ENCODE measurements around the gene RUNDC1.

RUNDC1 gene

GRCh38 chr17:43027091-43028032 lies 47.0 kb downstream of the RUNDC1 start:
- H3K4me1 ChIP-seq (ENCODE audit: control insufficient read depth, insufficient read depth, low read length), result peaks cover 16% of the 10 kb centered on the region
- no CpG with 5 or more reads among the region's 9 CpGs for WGBS (ENCODE audit: insufficient coverage, insufficient read length)

GRCh38 chr17:43028221-43028861 lies 48.0 kb downstream of the RUNDC1 start:
- Histone ChIP-seq H3K27me3 (ENCODE audit: control insufficient read depth, insufficient read depth, low read length) (no peaks in the 10 kb centered on the region), H3K9me3 (ENCODE audit: control insufficient read depth, insufficient read depth, low read length) (no peaks in the 10 kb centered on the region), H3K36me3 (ENCODE audit: control insufficient read depth, insufficient read depth, low read length) (no peaks in the 10 kb centered on the region), H3K4me1 (ENCODE audit: control insufficient read depth, insufficient read depth, low read length) (peaks cover 18% of the 10 kb centered on the region), H3K27ac (ENCODE audit: low read length) (no peak overlapping the region), H3K4me3 (ENCODE audit: low read length) (no peak overlapping the region)
- no peak for DNase-seq (ENCODE audit: low read depth, low spot score)
- WGBS (ENCODE audit: insufficient coverage, insufficient read length), result no CpG with 5 or more reads among the region's 17 CpGs

More at GRCh38 chr17:43027091-43028032, 47.0 kb downstream of the RUNDC1 start:
- Histone ChIP-seq H3K4me3 (ENCODE audit: low read length) (no peak overlapping the region), H3K9me3 (ENCODE audit: control insufficient read depth, insufficient read depth, low read length) (no peaks in the 10 kb centered on the region), H3K36me3 (ENCODE audit: control insufficient read depth, insufficient read depth, low read length) (no peaks in the 10 kb centered on the region), H3K27me3 (ENCODE audit: control insufficient read depth, insufficient read depth, low read length) (no peaks in the 10 kb centered on the region), H3K27ac (ENCODE audit: low read length) (no peak overlapping the region)
- DNase-seq (ENCODE audit: low read depth, low spot score), result no peak

GRCh38 chr17:43030137-43030767 lies 49.9 kb downstream of the RUNDC1 start:
- WGBS (ENCODE audit: insufficient coverage, insufficient read length), result no CpG with 5 or more reads among the region's 6 CpGs
- H3K9me3 ChIP-seq (ENCODE audit: control insufficient read depth, insufficient read depth, low read length), result no peaks in the 10 kb centered on the region
- DNase-seq (ENCODE audit: low read depth, low spot score), result no peak
- H3K27me3 ChIP-seq (ENCODE audit: control insufficient read depth, insufficient read depth, low read length), result no peaks in the 10 kb centered on the region
- no peaks in the 10 kb centered on the region for H3K36me3 ChIP-seq (ENCODE audit: control insufficient read depth, insufficient read depth, low read length)
- no peak overlapping the region for H3K27ac ChIP-seq (ENCODE audit: low read length)
- peaks cover 23% of the 10 kb centered on the region for H3K4me1 ChIP-seq (ENCODE audit: control insufficient read depth, insufficient read depth, low read length)
- H3K4me3 ChIP-seq (ENCODE audit: low read length), result no peak overlapping the region

- Histone ChIP-seq H3K9me3 (ENCODE audit: control insufficient read depth, insufficient read depth, low read length) (no peaks in the 10 kb centered on the region), H3K27me3 (ENCODE audit: control insufficient read depth, insufficient read depth, low read length) (no peaks in the 10 kb centered on the region), H3K27ac (ENCODE audit: low read length) (no peak overlapping the region), H3K4me3 (ENCODE audit: low read length) (no peak overlapping the region), H3K36me3 (ENCODE audit: control insufficient read depth, insufficient read depth, low read length) (no peaks in the 10 kb centered on the region), H3K4me1 (ENCODE audit: control insufficient read depth, insufficient read depth, low read length) (peaks cover 20% of the 10 kb centered on the region)
- no peak for DNase-seq (ENCODE audit: low read depth, low spot score)
- WGBS (ENCODE audit: insufficient coverage, insufficient read length), result no CpG with 5 or more reads among the region's 3 CpGs
Observed at GRCh38 chr17:43031666-43032065, 51.3 kb downstream of the RUNDC1 start.

GRCh38 chr17:43033948-43034881 lies 53.9 kb downstream of the RUNDC1 start:
- Histone ChIP-seq H3K27me3 (ENCODE audit: control insufficient read depth, insufficient read depth, low read length) (no peaks in the 10 kb centered on the region), H3K9me3 (ENCODE audit: control insufficient read depth, insufficient read depth, low read length) (no peaks in the 10 kb centered on the region), H3K4me3 (ENCODE audit: low read length) (no peak overlapping the region), H3K36me3 (ENCODE audit: control insufficient read depth, insufficient read depth, low read length) (no peaks in the 10 kb centered on the region), H3K27ac (ENCODE audit: low read length) (no peak overlapping the region), H3K4me1 (ENCODE audit: control insufficient read depth, insufficient read depth, low read length) (peaks cover 7% of the 10 kb centered on the region; the same call in 1 of the 2 replicates)
- no peak for DNase-seq (ENCODE audit: low read depth, low spot score)
- no CpG with 5 or more reads among the region's 12 CpGs for WGBS (ENCODE audit: insufficient coverage, insufficient read length)

- H3K4me1 ChIP-seq (ENCODE audit: control insufficient read depth, insufficient read depth, low read length), result peaks cover 7% of the 10 kb centered on the region; the same call in 1 of the 2 replicates
- no peak overlapping the region for H3K27ac ChIP-seq (ENCODE audit: low read length)
- H3K27me3 ChIP-seq (ENCODE audit: control insufficient read depth, insufficient read depth, low read length), result no peaks in the 10 kb centered on the region
- DNase-seq (ENCODE audit: low read depth, low spot score), result no peak
- no CpG with 5 or more reads among the region's 3 CpGs for WGBS (ENCODE audit: insufficient coverage, insufficient read length)
- no peaks in the 10 kb centered on the region for H3K9me3 ChIP-seq (ENCODE audit: control insufficient read depth, insufficient read depth, low read length)
- no peaks in the 10 kb centered on the region for H3K36me3 ChIP-seq (ENCODE audit: control insufficient read depth, insufficient read depth, low read length)
- no peak overlapping the region for H3K4me3 ChIP-seq (ENCODE audit: low read length)
Observed at GRCh38 chr17:43034894-43035293, 54.5 kb downstream of the RUNDC1 start.

GRCh38 chr17:43039646-43040045 lies 59.3 kb downstream of the RUNDC1 start:
- H3K36me3 ChIP-seq (ENCODE audit: control insufficient read depth, insufficient read depth, low read length), result no peaks in the 10 kb centered on the region

GRCh38 chr17:43040655-43041054 lies 60.3 kb downstream of the RUNDC1 start:
- H3K27ac ChIP-seq (ENCODE audit: low read length), result peak overlapping the region; percentile 46
- no peak for DNase-seq (ENCODE audit: low read depth, low spot score)
- WGBS (ENCODE audit: insufficient coverage, insufficient read length), result no CpG with 5 or more reads among the region's 2 CpGs

More at GRCh38 chr17:43039646-43040045, 59.3 kb downstream of the RUNDC1 start:
- Histone ChIP-seq H3K9me3 (ENCODE audit: control insufficient read depth, insufficient read depth, low read length) (no peaks in the 10 kb centered on the region), H3K4me1 (ENCODE audit: control insufficient read depth, insufficient read depth, low read length) (peaks cover 1% of the 10 kb centered on the region; the same call in 1 of the 2 replicates), H3K4me3 (ENCODE audit: low read length) (no peak overlapping the region), H3K27me3 (ENCODE audit: control insufficient read depth, insufficient read depth, low read length) (no peaks in the 10 kb centered on the region), H3K27ac (ENCODE audit: low read length) (no peak overlapping the region)
- WGBS (ENCODE audit: insufficient coverage, insufficient read length), result no CpG with 5 or more reads among the region's 2 CpGs
- DNase-seq (ENCODE audit: low read depth, low spot score), result no peak

GRCh38 chr17:43042025-43042628 lies 61.8 kb downstream of the RUNDC1 start:
- DNase-seq (ENCODE audit: low read depth, low spot score), result no peak
- Histone ChIP-seq H3K27me3 (ENCODE audit: control insufficient read depth, insufficient read depth, low read length) (no peaks in the 10 kb centered on the region), H3K4me3 (ENCODE audit: low read length) (no peak overlapping the region), H3K4me1 (ENCODE audit: control insufficient read depth, insufficient read depth, low read length) (peaks cover 1% of the 10 kb centered on the region; the same call in 1 of the 2 replicates), H3K27ac (ENCODE audit: low read length) (peak overlapping the region; percentile 61), H3K36me3 (ENCODE audit: control insufficient read depth, insufficient read depth, low read length) (no peaks in the 10 kb centered on the region), H3K9me3 (ENCODE audit: control insufficient read depth, insufficient read depth, low read length) (no peaks in the 10 kb centered on the region)
- WGBS (ENCODE audit: insufficient coverage, insufficient read length), result no CpG with 5 or more reads among the region's 5 CpGs

More at GRCh38 chr17:43040655-43041054, 60.3 kb downstream of the RUNDC1 start:
- H3K27me3 ChIP-seq (ENCODE audit: control insufficient read depth, insufficient read depth, low read length), result no peaks in the 10 kb centered on the region
- H3K4me3 ChIP-seq (ENCODE audit: low read length), result no peak overlapping the region
- H3K4me1 ChIP-seq (ENCODE audit: control insufficient read depth, insufficient read depth, low read length), result peaks cover 1% of the 10 kb centered on the region; the same call in 1 of the 2 replicates
- H3K9me3 ChIP-seq (ENCODE audit: control insufficient read depth, insufficient read depth, low read length), result no peaks in the 10 kb centered on the region
- no peaks in the 10 kb centered on the region for H3K36me3 ChIP-seq (ENCODE audit: control insufficient read depth, insufficient read depth, low read length)

All from iPS DF 6.9 (cell line).